GM18526 (cell line): Measurements from ENCODE around the gene OVOL1.

Experiments
- POLR2A ChIP-seq: IDR thresholded peaks from 3 replicates; pipeline ENCODE4 v1.6.1; 2011; ENCODE audit not compliant: insufficient read length; ENCODE audit errors: extremely low read depth

OVOL1 gene

DNA sequence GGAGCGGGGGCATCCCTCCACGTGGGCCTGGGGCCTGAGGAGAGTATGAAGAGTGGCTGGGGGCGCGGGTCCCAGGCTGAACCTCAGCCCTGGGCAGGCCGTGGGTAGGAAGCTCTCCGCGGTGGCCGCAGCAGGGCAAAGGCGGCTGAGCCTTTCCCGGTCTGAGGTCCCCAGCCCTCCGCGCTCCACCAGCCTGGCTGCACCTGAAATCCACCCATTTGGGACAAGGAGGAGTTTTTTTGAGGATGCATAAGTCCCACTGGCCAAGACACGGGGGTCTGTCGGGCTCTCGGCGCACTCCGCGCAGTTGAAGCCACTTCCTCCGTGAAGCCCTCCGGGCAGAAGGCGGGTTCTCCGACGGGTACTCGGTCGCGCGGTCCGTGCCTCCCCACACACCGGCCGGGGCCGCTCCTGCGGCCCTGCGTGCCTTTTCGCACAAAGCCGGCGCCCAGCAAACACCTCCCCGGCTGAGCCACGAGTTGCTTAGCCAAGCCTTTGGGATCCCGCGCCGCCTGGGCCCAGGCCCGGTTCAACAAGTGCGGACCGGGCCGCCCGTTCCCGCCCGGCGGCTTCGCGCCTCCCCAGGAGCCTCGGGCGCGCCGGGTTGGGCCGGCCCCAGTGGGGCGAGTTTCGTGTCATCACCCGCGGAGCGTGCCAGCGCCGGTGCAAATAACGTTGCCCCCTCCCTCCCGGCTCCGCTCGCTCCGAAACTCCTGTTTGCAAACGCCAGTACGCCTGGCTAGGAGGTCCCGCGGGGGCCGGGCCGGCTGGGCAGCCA, 666 bp upstream of the OVOL1 start:
- TF ChIP-seq POLR2A, result no peak

DNA sequence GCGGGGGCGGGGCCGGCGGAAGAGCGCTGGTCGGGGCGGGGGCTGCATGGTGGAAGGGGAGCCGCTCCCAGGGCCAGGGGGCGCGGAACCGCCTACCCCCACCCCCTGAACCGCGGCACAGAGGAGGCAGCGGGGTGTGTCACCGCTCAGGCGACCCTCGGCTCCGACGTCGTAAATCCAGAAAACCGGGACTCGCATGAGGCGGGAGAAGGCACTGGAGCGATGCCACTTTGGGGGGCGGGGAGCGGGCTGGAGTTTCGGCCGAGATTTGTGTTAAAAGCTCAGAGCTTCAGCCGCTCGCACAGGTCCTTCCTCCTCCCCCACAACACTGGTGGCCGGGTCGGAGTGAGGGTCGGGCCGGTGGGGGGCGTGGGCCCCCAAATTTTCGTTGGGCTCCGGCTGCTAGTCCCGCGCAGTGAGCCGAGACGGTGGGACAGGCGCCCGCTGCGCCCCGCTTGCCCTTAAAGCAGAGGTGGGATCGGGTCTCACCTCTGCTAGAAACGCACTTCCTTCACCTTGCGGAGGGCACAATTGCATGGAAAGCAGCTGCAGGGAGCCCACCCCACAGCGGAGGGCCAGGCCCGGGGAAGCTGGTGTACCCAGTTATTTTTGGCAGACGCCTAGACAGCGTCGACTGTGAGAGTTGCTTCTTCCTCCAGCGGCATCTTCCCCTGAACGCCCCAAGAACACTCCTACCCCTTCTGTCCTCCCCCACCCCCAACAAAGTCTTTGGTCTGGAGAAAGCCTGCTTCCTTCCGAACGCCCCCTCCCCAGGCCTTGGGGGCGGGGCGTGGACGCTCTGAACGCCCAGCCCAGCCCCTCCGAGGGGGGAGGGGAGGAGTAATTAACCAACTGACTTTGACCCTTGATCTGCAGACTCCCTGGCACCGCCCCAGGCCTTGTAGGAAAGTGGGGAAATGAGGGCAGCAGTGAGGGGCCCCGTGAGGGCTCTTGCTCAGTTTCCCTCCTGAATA, 1.1 kb downstream of the OVOL1 start:
- no peak for TF ChIP-seq POLR2A

DNA sequence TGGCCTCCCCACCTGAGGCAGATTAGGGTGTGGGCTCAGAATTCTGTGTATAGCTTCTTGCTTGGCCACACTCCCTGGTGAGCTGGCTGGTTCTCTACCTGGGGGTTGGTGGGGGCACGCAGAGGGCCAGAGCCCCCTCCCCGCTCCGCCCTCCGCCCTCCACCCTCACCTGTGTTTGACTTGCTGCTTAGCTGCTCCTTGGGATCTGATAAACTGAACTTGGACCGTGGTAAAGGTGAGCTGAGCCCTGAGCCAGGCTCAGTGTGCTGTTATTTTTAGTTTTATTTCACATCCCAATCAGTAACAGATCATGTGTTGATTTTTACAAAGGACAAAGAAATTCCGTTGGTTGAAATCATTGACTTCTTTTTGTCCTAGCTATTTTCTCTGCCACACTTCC, 2.0 kb downstream of the OVOL1 start:
- TF ChIP-seq POLR2A, result no peak

DNA sequence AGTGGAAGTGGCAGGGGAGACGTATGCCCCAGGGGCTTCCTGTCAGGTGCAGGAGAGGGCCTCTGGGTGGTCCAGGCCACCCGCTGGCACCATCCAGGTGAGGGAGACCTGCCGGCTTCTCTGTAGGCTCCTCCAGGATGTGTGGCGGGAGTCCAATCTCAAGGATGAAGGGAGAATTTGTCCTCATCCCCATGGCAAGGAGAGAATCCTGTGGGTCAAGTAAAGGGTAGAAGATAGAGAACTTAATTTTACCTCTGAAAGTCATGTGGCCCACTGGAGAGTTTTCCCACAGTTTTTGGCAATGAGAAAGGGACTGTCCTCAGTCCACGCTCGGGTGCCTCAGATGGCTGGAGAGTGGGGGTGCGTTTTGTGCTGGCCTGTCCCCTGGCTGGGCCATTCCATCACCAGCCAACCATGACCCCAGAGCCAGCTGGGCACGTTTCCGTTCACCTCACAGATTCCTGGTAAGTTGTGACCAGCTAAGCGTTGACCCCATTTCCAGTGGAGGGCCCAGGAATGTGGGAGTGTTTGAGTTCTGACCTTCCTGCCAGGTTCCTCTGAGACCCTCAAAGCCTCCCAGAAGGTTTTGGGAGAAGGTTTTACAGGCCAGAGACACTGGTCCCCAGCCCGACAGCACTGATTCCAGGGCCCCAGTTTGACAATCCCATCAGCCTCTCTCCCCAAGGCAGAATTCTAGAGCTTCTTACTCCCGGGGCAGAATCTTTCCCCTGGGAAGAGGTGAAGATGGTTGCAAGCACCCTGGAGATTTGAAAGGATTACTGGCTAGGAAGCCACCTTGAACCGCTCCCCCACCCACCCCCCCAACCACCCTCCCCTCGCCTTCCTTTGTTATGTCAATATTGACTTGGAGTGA, 2.6 kb downstream of the OVOL1 start:
- TF ChIP-seq POLR2A, result no peak

DNA sequence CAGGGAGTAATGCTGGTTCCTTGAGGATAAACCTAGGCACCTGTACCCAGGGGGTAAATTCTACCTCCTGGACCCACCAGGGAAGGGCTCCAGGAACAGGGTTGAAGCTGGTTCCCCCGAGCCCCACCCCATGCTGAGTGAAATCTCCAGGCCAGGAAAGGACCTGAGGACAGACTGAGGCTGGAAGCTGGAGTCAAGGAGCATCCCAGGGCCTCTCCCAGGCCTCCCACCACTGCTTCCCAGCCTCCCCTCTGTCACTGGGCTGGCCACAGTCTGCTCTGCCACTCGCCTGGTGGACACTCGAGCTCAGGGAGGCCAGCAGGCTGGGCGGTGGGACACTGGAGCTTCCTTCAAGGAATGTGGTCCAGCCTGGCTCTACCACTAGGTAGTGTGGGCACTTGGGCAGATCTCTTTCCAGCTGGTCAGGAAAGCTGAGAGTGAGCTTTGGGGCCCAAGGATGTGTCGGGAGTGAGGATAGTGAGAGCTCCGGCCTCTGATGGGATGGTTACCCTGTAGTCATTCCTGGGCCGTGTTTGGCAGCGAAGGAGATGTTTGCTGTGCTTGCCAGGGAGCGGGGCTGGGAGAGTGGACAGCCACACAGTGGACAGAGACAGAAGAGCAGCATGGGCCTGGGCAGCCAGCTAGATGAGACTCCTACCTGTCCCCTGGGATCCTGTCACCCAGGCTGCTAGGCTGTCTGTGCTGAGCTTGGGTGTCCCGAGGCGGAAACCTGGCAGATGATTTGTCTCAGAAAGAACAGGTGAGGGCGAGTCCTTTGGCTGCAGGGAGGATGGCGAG, 3.4 kb downstream of the OVOL1 start:
- TF ChIP-seq POLR2A, result no peak

DNA sequence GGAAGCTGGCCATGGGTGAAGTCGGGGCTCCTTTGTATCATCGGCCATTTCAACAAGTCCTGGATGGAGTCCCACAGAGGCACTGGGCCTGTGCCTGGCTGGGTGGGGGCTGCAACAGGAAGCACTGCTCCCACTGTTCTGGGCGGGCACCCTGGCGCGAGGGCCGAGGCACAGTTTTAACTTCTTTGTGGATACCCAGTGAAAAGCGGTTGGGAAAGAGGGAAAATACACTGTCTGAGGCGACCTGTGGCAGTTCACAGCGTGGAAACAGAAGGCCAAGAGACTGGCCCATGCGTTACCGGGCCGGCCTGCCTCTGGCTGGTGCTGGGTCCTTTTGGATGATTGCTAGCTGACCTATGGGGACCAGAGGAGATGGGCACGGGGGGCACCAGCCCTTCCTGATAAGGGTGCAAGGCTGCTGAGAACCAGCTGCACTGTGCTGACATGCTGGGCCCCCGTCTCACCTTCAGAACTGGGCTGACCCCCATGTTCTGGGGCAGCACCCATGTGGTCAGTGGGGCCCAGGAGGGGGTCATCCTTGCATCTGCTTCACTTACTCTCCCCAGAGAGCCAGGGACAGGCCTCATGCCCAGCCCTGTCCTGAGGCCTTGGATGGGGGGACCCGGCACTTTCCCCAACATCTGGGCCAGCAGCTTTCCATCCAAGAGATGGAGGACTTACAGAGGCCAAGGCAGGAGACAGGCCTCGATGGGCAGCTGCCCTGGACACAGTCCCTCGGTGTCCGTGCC, 4.2 kb downstream of the OVOL1 start:
- no peak for TF ChIP-seq POLR2A

DNA sequence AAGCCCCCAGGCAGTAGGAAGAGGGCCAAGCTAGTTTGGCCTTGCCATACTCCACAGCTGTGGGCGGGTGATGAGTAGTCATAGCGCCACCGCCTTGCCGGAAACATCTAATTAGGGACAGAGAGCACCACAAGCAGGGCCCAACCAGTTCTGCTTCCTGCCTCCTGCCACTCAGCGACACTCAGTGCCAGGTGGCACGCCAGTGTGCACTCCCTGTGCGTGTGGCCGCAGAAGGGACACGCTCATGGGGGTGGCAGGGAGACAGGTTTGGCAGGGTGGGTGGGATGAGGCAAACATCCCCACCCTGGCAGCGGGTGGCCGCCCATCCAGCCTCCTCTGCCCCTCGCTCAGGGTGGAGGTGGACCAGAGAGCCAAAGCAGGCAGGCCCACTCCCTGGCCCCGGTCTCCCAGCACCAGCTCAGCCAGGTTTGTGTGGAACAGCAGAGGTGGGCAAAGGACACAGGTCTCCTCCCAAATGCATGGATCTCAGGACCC, 4.9 kb downstream of the OVOL1 start:
- TF ChIP-seq POLR2A, result peak; percentile 87

DNA sequence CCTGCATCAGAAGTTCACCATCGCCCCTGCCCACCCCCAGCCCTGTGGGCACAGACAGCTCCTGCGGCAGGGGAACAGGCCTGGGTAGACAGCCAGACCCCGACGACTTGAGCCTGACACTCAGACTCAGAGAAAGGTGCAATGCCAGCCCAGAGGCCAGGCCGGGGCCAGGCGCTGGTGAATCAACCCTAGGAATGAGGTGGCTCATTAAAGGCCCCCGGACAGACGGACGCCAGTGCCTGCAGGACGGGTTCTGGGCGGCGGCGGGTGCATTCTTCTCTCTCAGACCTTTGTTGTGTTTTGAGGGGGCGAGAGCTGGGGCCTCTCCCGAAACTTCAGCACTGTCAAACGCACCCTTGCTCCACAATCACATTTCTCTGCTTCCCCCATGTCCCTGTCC, 5.6 kb downstream of the OVOL1 start:
- no peak for TF ChIP-seq POLR2A

DNA sequence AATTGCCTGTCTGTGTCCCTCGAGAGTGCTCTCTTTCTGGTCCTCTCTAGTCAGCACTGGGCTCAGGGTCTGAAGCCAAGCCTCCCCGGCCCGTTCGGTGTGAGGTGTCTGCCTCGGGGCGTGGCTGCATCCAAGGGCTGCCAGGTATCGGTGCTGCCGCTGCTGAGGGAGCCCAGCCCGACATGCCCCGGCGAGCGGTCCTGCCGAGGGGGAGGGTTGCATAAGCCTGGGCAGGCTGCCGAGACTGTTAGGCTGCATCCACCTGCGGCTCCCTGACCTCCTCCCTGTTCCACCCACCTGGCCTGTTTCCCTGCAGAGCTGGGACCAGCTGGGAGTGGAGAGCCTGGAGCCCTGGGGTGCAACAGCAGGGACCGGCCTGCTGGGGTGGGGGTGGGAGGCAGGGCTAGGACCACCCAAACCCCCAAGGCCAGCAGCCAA, 6.3 kb downstream of the OVOL1 start:
- TF ChIP-seq POLR2A, result no peak

DNA sequence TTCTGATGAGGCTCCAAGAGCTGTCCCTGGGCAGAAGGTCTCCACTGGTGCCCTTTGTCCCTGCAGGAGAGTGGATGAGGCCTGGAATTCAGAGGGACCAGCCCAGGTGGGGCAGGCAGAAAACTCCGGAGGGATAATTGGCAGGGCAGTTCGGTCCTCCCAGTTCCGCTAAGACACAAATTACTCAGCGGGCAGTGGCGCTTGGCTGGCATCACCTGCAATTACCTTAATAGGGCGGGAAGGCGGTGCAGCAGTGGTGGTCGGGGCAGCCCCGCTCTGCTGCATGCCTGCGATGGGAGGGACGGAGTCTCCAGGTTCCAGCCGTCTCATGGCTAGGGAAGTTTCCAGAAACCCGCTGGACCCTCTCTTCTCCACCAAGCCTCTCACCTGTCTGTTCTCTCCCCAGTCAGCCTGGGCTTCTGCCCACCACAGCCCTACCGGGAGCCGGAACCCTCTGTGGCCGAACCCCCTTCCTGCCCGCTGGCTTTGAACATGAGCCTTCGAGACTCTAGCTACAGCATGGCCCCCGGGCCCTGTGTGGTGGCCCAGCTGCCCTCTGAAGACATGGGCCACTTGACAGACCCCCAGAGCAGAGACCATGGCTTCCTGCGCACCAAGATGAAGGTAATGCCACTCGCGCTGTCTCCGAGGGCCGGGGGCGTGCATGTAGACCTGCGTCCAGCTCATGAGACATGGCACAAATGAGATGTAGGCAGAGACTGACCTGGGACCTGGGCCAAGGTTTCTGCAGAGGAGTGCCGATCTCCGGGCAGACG, 7.0 kb downstream of the OVOL1 start:
- TF ChIP-seq POLR2A, result no peak

DNA sequence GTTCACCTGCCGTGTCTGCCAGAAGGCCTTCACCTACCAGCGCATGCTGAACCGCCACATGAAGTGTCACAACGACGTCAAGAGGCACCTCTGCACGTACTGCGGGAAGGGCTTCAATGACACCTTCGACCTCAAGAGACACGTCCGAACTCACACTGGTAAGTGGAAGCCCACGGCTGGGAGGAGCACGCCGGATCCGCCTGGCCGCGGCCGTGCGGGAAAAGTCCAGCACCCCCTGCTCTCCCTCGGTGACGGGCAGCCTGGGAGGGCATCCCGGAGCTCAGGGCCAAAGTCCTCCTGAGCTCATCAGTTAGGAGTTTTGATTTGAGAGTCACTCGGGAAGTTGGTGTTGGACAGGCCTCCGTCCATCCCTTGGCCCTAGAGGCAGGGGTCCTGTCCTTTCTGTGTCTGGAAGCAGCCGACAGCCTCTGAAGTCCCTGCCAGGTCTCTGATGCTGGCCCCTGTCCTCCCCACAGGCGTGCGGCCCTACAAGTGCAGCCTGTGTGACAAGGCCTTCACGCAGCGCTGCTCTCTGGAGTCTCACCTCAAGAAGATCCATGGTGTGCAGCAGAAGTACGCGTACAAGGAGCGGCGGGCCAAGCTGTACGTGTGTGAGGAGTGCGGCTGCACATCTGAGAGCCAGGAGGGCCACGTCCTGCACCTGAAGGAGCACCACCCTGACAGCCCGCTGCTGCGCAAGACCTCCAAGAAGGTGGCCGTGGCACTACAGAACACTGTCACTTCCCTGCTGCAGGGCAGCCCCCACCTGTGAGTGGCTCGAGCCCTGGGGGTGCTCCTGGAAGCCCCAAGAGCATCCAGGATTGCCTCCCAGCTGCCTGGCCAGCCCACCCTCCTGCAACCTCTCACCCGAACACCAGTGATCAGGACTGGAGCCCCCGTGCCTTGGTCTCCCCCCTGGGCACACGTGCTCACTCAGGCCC, 8.0 kb downstream of the OVOL1 start:
- TF ChIP-seq POLR2A, result no peak
